PFSK-1 (cell line): ENCODE results near the gene OR10A6.
A peak's percentile ranks its signal among the peaks of the same experiment; 100 is the strongest.

Source experiments
- FOXP2 ChIP-seq: optimal IDR thresholded peaks from 2 replicates; pipeline ENCODE3; 2011; ENCODE audit warnings: borderline replicate concordance, control low read depth, inconsistent platforms; ENCODE audit not compliant: insufficient read depth; ENCODE audit errors: extremely low read length, extremely low read depth
- POLR2AphosphoS5 ChIP-seq: IDR thresholded peaks from 2 replicates; pipeline ENCODE4 v1.6.1; 2012; ENCODE audit warnings: low read depth, mild to moderate bottlenecking, control low read depth, low read length, moderate library complexity
- REST ChIP-seq, 2 experiments: IDR thresholded peaks; 2 replicates each; pipeline versions ENCODE4 v1.6.1 to v1.8.0; 2011 to 2012; ENCODE audit warnings: low read depth in 2 of 2, low read length in 2 of 2, control low read depth in 1 of 2, inconsistent platforms in 1 of 2, mild to moderate bottlenecking in 1 of 2, moderate library complexity in 1 of 2; ENCODE audit not compliant: insufficient read depth in 1 of 2
- SIN3A ChIP-seq: IDR thresholded peaks from 2 replicates; pipeline ENCODE4 v1.6.1; 2012; ENCODE audit warnings: mild to moderate bottlenecking, low read length, moderate library complexity, borderline replicate concordance; ENCODE audit not compliant: insufficient read depth
- TAF1 ChIP-seq: IDR thresholded peaks from 2 replicates; pipeline ENCODE4 v1.6.1; 2012; ENCODE audit warnings: low read length, control low read depth, borderline replicate concordance; ENCODE audit not compliant: insufficient read depth

Gene OR10A6

GRCh38 chr11:7893796-7894195 lies 37.3 kb downstream of the OR10A6 start:
- TF ChIP-seq TAF1, result no peak

- TF ChIP-seq POLR2AphosphoS5, result no peak
- no peak for TF ChIP-seq TAF1
- no peak for TF ChIP-seq FOXP2
- no peak for TF ChIP-seq REST (IDR thresholded peaks at IDR 0.05; ENCODE audit: insufficient read depth in 1 of 2, low read depth in 2 of 2, low read length in 2 of 2)
- no peak for TF ChIP-seq SIN3A
Observed at GRCh38 chr11:7892840-7893254, 38.2 kb downstream of the OR10A6 start.

- TF ChIP-seq SIN3A (no peak), REST (IDR thresholded peaks at IDR 0.05; ENCODE audit: insufficient read depth in 1 of 2, low read depth in 2 of 2, low read length in 2 of 2) (no peak), FOXP2 (no peak), TAF1 (no peak), POLR2AphosphoS5 (no peak)
Observed at GRCh38 chr11:7892059-7892699, 38.9 kb downstream of the OR10A6 start.

GRCh38 chr11:7890417-7891172 lies 40.5 kb downstream of the OR10A6 start:
- peak; percentile 83 for TF ChIP-seq FOXP2
- 0 out of 2 replicates have a peak, but pooled peaks have one; percentile 21 for TF ChIP-seq POLR2AphosphoS5
- no peak for TF ChIP-seq SIN3A
- TF ChIP-seq TAF1, result no peak
- peak in 1 of 2 experiments; percentile 31; a peak in 1 of 4 replicates for TF ChIP-seq REST (IDR thresholded peaks at IDR 0.05; ENCODE audit: insufficient read depth in 1 of 2, low read depth in 2 of 2, low read length in 2 of 2)

GRCh38 chr11:7889985-7890384 lies 41.1 kb downstream of the OR10A6 start:
- TF ChIP-seq SIN3A (no peak), POLR2AphosphoS5 (no peak), TAF1 (no peak), REST (IDR thresholded peaks at IDR 0.05; ENCODE audit: insufficient read depth in 1 of 2, low read depth in 2 of 2, low read length in 2 of 2) (no peak), FOXP2 (no peak)
